Urothelium cell line (cell line): ENCODE data around the gene HRH2.
"Not testable (repeated sequence)": the region's sequence is repeated elsewhere in the genome, so short reads cannot be mapped to it uniquely, and the experiment has no call there.

Experiments used
- DNase-seq: peaks from one replicate; pipeline ENCODE4 v3.0.0; 2011; ENCODE audit warnings: low spot score, mixed read lengths
- FAIRE-seq: peaks from 2 replicates; lab custom pipeline; 2011; peaks lifted over from hg19 to GRCh38; lab: Jason Lieb, UNC

Gene HRH2

DNA sequence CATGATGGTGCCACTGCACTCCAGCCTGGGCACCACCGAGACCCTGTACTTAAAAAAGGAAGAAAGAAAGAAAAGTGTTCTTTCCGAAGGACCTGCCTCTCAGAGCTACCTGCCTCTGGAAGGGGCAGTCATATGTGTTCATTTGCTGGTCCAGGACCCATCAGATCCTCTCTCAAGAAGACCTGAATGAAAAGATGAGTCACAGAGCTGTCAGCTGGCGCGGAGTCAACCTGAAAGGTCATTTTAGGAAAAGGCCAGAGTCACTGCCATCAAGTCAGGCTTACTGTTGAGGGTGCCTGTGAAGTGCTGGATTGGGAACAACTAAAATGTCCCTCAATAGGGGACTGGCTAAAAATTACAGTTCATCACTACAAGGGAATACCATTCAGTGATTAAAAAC, 14.9 kb upstream of the HRH2 start:
- no peak for DNase-seq
- no peak for FAIRE-seq

DNA sequence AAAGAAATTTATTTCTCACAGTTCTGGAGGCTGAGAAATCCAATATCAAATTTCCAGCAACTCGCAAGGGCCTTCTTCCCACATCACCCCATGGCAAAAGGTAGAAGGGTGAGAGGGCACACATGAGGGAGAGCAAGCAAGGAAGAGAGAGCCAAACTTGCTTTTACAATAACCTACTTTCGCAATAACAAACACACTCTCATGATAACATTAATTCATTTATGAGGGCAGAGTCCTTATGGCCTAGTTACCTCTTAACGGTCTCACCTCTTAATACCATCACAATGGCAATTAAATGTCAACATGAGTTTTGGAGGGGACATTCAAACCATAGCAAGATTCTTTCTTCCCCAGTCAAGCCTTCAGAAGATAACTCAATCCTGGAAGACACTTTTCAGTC, 11.6 kb upstream of the HRH2 start:
- DNase-seq, result no peak
- FAIRE-seq, result no peak

DNA sequence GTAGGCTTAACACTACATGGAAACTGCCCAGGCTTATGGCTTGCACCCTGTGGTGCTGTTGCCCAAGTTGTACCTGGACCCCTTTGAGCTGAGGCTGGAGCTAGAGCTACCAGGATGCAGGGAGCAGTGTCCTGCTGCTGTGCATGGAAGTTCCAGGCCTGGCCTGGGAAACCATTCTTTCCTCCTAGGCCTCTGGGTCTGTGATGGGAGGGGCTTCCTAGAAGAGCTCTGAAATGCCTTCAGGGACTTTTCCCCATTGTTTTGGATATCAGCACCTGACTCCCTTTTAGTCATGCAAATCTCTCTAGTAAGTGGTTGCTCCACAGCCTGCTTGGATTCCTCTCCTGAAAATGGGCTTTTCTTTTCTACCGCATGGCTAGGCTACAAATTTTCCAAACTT, 7.9 kb upstream of the HRH2 start:
- DNase-seq, result no peak
- FAIRE-seq, result no peak

DNA sequence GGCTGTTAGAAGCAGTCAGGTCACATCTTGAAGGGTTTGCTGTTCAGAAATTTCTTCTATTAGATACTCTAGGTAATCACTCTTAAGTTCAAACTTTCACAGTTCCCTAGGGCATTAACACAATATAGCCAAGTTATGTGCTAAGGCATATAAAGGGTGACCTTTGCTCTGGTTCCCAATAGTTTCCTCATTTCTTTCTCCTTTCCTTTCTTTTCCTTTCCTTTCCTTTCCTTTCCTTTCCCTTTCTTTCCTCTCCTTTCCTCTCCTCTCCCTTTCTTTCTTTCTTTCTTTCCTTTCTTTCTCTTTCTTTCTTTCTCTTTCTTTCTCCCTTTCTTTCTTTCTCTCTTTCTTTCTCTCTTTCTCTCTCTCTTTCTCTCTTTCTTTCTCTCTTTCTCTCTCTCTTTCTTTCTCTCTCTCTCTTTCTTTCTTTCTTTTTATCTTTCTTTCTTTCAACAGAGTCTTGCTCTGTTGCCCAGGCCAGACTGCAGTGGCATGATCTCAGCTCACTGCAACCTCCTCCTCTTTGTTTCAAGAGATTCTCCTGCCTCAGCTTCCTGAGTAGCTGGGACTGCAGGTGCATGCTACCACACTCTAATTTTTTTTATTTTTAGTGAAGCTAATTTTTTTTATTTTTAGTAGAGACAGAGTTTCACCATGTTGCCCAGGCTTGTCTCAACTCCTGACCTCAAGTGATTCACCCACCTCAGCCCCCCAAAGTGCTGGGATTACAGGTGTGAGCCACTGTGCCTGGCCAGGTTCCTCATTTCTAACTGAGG, 7.3 kb upstream of the HRH2 start:
- DNase-seq, FAIRE-seq: not testable (repeated sequence)

DNA sequence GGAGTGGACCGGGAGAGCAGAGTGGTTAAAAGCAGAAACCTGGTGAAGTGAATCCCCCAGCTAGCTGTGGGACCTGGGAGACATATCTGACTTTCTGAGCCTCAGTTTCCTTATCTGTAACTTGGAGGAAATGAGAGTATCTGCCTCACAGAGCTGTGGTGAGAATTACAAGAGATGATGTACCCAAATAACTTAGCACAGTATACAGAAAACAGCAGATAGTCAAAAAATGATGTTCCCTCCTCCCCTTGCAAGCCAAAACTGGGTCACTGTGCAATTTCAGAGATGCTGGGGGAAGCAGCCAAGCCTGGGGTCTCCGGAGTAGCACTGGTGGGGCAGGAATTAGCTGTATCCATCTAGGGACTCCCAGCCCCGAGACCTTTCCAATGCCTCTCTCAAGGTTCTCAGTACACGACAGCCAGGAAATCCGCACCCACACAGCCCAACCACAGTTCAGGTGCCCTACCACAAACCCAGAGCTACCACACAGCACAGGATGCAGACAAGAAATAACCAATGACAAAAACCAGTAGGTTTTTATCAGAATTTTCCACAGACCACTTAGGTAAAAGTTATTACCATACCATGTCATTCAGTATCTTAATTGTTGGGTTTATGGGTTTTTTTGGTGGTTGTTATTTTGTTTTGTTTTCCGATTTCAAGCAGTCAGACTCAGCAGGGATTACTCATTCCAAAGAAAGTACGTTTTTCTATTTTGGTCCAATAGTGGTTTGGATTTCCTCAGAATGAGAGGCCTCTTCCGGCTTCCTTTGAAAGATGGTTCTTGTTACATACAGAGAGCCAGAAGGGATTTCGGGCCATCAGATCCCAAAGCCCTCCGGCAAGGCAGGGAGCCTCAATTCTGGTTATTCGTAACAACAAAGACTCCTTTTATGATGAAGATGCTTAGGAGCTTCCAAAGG, 4.9 kb upstream of the HRH2 start:
- FAIRE-seq, result no peak
- DNase-seq, result peak; percentile 44

DNA sequence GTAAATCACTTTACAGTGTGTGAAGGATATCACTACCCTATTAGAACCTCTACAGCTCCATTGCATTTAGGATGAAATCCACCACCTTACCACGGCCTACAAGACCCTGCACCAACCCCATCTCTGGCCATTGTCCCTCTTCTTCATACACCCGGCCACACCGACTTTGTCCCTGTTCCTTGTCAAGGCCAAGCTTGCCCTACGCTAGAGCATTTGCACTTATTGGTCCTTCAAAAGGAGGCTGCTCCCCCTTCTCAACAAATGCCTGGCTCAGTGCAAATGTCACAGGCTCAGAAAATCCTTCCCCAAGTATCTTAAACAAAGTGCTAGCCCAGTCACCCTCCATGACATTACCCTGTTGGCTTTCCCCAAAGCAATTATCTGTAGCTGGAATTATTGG, 4.1 kb upstream of the HRH2 start:
- FAIRE-seq, result no peak
- no peak for DNase-seq

DNA sequence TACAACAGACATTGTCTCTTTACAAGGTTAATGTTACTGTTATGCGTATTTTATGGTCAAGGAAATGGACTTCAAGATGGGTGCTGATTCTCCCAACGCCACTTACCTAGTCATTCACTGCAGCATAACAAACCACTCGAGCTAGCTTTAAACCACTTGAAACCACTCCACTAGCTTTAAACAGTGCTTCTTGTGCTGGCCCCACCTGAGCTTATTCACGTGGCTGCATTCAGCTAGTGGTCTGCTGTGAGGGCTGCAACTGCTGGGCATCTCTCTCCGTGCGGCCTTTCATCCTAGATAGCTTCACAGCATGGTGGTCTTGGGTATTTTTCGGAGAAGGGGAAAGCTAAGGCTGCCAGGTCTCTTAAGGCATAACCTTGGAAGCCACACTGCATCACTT, 3.5 kb upstream of the HRH2 start:
- FAIRE-seq (no peak), DNase-seq (no peak)

DNA sequence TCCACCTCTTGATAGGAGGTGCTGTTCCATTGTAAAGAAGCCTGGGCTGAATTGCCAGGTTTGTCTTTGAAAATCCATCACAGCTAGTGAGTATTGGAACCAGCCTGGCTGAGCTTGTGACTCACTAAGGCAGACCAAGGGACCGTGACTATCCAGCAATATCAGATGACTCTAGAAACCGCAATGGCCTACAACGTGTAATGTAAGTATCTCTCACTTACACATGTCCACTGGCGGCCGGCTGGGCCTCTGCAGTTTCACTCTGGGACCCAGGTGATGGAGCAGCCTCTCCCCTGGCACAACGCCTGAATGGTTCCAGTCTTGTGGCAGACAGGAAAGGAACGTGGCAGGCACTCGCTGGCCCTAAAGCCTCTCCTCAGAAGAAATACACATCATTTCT, 3.1 kb upstream of the HRH2 start:
- FAIRE-seq (no peak), DNase-seq (no peak)

DNA sequence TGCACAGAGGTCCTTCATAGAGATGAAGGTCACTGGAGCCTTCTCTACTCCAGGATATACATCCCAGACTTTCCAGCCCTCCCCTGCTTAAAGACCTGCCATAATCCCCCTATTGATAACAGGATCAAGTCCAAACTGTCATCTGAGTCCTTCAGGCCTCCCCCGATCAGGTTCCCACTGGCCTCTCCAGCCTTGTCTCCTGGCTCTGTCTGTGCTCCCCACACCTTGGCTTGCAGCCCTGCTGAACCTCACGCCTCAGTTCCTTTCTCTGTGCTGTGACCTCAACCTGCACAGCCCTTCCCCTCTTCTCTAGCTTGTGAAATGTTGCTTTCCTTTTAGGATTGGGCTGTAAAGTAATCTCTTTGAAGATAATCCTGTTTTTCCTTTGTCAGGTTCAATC, 2.5 kb upstream of the HRH2 start:
- DNase-seq (no peak), FAIRE-seq (no peak)

DNA sequence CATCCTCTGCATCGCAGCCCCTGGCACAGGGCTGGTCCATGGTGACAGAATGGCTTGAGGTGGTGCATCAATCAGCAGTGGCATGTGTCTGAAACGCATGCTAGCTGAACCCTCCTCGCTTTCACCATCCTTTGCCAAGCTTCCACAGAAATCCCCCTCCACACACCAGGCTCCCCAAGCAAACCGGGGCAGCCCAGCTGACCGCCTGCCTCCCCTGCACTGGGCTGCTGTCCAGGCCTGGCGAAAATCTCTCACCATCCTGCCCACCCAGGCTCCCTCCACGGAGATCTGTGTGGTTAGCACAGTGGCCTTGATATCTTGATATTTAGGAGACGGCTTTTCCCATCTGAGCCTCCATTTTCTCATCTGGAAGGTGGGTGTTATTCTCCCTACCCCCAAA, 905 bp upstream of the HRH2 start:
- FAIRE-seq (no peak), DNase-seq (no peak)

DNA sequence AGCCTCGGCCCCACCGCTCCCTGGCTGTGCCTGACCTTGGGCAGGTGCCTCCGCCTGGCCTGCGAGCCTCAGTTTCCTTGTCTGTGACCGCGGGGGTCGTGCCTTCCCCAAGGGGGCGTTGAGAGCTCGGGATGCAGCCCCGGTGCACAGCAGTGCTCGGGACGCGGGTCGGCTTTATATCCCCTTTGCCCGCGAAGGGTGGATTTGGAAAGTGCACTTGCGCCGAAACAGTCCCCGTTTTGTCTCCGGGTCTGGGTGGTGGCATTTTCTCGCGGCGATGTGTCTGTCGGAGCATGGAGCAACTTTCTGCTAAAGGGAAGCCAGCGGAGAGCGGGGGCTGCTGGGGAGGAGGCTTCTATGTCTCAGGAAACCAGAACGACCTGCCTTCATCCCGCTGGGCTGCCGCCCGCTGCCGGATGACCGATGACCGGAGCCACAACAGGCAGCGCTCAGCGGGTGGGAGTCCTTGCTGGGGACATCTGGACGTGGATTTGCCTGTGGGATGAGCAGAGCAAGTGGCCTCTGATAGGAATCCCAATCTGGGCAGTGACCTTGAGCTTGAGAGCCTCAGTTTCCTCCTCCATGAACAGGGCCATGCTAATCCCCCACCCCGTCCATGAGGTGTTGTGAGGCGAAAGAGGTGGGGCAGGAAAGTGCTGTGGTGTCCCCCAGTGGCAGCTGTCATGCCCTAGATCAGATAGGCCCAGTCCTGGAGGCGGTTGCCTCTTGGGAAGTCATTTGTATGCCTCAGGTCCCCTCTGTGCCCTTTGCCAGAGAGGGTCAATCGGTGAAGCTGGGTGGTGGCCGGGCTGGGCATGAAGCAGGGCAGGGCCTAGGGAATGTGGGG, 651 bp downstream of the HRH2 start:
- DNase-seq, result no peak
- FAIRE-seq, result no peak

DNA sequence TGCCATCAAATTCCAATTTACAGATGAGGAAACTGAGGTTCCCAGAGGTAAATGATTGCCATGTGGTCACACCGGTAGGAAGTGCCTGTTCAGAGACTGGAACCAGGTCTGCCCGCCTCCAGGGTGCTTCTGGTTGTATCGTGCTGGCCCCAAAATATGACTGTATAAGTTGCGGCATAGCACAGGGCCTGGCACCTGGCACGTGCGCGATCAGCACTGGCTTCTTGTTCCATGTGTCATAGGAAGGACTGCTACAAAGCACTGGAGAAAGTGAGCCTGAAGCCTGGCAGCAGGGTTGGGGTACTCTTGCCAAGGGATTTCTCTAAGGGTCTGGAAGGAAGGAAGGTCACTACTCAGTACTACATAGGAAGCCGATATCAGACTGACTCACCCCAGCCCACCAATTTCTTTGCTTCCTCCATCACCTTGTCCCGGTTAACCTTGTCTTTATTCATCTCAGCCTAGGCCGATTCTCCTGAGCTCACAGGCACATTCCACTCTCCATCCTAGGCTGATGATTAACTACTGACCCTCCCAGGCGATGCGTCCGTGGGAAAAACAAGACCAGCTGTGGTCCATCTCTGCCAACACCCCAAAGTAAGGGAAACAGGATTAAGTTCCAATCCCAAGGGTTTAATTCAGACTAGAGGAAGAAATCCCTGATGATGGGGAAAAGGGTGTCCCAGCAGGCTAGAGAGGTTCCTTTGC, 1.8 kb downstream of the HRH2 start:
- FAIRE-seq (no peak), DNase-seq (no peak)

DNA sequence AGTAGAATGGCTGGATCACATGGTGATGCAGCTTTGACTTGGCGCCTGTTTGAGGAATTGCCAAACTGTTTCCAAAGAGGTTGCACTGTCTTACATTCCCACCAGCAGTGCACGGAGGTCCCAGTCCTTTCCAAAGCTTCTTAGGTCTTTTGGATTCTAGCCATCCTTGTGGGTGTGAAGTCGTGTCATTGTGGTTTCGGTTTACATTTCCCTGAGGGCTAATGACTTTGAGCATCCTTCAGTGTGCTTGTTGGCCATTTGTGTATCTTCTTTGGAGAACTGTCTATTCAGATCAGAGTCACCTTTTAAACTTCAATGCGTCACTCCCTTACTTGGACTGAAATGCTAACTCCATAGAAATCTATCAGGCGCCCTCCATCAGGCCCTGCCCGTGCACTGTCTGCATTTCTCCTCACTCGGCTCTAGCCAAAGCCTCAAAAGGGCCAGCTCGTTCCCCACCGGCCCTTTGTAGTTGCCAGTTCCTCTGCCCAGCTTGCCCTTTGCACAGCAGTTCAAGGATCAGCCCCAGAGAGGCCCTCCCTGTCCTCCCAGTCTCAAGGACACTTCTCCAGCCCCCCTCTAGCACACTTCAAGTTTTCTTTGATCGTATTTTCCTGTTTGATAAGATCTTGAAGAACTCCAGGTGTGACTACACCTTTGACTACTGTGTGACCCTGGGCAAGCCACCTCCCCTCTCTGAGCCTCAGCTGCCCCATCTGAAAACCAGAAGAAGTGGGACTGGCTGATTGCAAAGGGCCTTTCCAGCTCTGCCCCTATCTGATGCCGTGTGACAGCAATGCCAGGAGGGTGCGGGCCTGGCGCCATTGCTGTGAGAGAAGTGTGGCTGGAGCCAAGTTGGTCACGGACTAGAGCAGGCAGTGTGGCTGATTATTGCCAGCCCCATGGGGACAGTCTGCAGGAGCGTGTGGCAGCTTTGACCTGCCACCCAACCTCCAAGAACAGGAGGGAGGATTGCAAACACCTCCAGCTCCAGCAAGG, 5.6 kb downstream of the HRH2 start:
- DNase-seq, result no peak

DNA sequence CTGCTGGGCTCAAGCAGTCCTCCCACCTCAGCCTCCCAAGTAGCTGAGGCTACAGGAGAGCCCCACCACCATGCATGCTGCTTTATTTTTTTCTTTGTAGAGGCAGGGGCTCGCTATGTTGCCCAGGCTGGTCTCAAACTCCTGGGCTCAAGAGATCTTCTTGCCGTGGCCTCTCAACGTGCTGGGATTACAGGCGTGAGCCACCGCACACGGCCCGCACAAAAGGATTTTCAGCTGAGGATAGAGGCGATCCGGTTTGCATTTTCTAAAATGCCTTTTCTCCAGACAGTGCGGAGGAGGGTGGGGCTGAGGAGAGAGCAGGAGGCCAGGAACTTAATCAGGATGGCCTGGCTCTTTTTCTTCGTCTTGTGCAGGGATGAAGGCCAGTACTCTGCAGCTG, 6.9 kb downstream of the HRH2 start:
- FAIRE-seq (no peak), DNase-seq (no peak)

More for the DNA sequence above, 5.6 kb downstream of the HRH2 start:
- no peak for FAIRE-seq

DNA sequence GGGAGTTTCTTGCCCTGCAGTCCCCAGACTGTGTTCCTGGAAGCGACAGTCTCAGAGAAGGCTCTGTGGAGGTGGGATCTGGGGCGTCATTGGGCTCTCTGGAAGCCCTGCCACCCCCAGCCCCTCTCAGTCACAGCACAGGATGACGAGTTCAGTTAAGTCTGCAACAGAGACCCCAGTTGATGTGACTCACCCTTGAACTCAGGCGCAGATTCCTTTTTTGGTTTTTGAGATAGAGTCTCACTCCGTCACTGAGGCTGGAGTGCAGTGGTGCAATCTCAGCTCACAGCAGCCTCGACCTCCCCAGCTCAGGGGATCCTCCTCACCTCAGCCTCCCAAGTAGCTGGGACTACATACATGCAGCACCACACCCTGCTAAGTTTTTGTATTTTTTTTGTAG, 8.3 kb downstream of the HRH2 start:
- DNase-seq (no peak), FAIRE-seq (no peak)

DNA sequence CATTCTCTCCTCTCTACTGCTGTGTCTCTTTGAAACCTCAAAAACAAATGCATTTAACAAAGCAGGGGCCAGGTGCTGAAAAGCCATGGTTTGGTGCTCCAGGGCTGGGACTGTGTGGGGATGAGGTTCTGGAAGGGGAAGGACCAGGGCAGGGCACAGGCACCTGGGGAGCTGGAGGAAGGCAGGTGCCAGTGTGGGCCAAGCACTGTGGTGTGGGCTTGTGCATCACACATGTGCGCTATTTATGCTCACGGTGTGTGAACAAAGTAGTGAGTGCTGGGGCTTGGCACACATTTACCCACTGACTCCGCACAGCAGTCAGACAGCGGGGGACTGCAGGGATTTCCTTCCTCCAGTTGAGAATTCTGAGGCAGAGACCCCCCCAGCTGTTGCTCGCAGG, 10.1 kb downstream of the HRH2 start:
- FAIRE-seq, result no peak
- DNase-seq, result no peak

DNA sequence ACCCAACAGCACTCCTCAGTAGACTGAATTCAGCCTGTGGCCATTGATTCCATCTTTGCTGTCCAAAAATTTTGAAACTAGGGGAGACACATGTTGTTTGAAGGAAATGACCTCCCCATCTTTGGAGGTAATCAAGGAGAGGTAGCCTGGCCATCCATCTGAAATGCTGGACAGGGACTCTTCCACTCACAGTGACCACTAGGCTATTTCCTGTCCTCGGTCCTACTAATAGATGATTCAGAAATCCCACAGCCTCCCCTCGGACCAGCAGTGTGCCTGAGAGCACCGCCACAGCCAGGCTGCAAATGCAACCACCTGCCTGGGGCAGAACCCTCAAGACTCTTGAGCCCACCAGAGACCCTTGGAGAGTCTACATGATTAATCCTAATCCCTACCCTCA, 12.5 kb downstream of the HRH2 start:
- DNase-seq (no peak), FAIRE-seq (no peak)

DNA sequence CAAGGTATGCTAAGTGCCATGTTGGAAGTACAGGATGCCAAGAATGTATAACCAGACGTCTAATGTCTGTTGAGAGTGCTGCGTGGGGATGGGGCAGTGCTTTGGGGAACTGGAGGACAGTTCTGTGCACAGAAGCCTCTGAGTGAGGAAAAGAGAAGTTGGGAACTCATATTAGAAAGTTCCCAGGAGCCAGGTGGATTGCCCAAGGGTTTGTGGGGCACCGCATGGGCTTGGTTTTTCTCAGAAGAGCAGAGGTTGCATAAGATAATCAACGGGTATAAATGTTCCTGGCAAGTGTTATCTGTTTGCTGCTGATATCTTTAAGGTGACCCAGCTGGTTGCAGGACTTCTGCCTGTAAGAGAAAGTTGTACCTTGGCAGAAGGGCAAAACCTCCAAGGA, 13.1 kb downstream of the HRH2 start:
- DNase-seq, result no peak
- no peak for FAIRE-seq

DNA sequence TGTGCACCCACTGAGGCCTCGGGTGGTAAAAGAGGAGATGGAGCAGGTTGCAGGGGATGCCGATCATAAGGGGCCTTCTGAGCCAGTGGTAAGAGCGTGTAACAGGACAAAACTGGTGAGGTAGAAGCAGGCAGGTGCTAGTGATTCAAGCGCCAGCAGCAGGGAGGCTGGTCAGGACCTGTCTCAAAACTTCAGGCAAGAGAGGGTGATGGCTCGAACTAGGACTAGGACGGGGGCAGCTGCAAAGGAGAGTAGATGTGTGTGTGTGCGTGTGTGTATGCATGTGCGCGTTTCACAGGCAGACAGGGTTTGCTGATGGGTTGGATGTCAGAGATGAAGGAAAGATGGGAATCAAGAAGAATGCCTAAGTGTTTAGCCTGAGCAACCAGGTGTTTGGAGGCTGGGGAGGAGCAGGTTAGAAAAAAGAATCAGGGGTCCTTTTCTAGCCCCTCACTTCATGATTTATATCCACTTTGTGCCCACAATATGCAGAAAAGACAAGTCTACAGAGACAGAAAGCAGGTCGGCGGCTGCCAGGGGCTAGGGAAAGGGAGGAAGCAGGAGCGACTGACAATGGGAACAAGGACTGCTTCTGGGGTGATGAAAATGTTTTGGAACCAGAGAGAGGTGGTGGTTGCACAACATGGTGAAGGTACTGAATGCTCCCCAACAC, 15.2 kb downstream of the HRH2 start:
- DNase-seq (no peak), FAIRE-seq (no peak)
